DOHH2 (cell line): ENCODE measurements around the gene DPP10.

Source experiments
- EZH2phosphoT487 ChIP-seq: fragments of 200-600 bp; sonication (generic); IDR thresholded peaks from 2 replicates; pipeline ENCODE4 v1.6.1; 2017; ENCODE audit warnings: borderline replicate concordance, mild to moderate bottlenecking, antibody characterized with exemption, low read length, moderate library complexity, mixed read lengths
- TF ChIP-seq, protein P1 (sequence below): fragments of 200-600 bp; sonication (generic); IDR thresholded peaks from one replicate; pipeline ENCODE4 v1.5.1; 2014; ENCODE audit warnings: antibody characterized with exemption, mild to moderate bottlenecking, low read depth, low read length; ENCODE audit not compliant: poor library complexity, severe bottlenecking

DNA sequence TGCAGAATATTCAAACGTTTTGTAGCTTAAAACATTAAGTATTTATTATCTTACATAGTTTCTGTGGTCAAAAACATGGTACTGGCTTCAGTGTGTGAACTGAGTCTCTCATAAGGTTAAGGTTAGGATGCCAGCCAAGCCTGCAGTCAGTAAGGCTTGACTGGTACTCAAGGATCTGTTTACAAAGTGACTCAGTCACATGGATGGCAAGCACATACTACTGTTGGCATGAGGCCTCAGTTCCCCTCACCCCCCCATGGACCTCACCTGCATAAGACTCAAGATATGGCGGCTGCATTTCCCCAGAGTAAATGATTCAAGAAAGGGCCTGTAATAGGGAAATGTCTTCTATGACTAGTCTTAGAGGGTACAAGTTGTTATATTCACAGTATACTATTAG, 1167.5 kb downstream of the DPP10 start:
- TF ChIP-seq, protein P1, sequence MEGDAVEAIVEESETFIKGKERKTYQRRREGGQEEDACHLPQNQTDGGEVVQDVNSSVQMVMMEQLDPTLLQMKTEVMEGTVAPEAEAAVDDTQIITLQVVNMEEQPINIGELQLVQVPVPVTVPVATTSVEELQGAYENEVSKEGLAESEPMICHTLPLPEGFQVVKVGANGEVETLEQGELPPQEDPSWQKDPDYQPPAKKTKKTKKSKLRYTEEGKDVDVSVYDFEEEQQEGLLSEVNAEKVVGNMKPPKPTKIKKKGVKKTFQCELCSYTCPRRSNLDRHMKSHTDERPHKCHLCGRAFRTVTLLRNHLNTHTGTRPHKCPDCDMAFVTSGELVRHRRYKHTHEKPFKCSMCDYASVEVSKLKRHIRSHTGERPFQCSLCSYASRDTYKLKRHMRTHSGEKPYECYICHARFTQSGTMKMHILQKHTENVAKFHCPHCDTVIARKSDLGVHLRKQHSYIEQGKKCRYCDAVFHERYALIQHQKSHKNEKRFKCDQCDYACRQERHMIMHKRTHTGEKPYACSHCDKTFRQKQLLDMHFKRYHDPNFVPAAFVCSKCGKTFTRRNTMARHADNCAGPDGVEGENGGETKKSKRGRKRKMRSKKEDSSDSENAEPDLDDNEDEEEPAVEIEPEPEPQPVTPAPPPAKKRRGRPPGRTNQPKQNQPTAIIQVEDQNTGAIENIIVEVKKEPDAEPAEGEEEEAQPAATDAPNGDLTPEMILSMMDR: no peak
- no peak for TF ChIP-seq EZH2phosphoT487
